Measurements from ENCODE around the gene TM4SF4.
"Not testable (repeated sequence)": the region's sequence is repeated elsewhere in the genome, so short reads cannot be mapped to it uniquely, and the experiment has no call there.

TM4SF4 gene

GRCh38 chr3:149474250-149474817, at the start of gene TM4SF4:
Gene TM4SF4 (plus strand): TSS chr3:149474697. CDS start chr3:149474878, 181 bp downstream.
- DNase-seq (ENCODE audit: low spot score): no peak

GRCh38 chr3:149424918-149425317, 49.6 kb upstream of the TM4SF4 start:
- DNase-seq (ENCODE audit: low spot score): no peak

- no peak for DNase-seq (ENCODE audit: low spot score)
Measured at GRCh38 chr3:149426325-149426724, 48.2 kb upstream of the TM4SF4 start.

- DNase-seq (ENCODE audit: low spot score): no peak
Measured at GRCh38 chr3:149428087-149428486, 46.4 kb upstream of the TM4SF4 start.

GRCh38 chr3:149430216-149430615, 44.3 kb upstream of the TM4SF4 start:
- DNase-seq (ENCODE audit: low spot score): no peak

GRCh38 chr3:149432149-149432548, 42.3 kb upstream of the TM4SF4 start:
- no peak for DNase-seq (ENCODE audit: low spot score)

GRCh38 chr3:149435996-149436885, 38.3 kb upstream of the TM4SF4 start:
- DNase-seq (ENCODE audit: low spot score): no peak

GRCh38 chr3:149437286-149437685, 37.2 kb upstream of the TM4SF4 start:
- no peak for DNase-seq (ENCODE audit: low spot score)

GRCh38 chr3:149437710-149438109, 36.8 kb upstream of the TM4SF4 start:
- no peak for DNase-seq (ENCODE audit: low spot score)

- no peak for DNase-seq (ENCODE audit: low spot score)
Measured at GRCh38 chr3:149438981-149439380, 35.5 kb upstream of the TM4SF4 start.

- no peak for DNase-seq (ENCODE audit: low spot score)
Measured at GRCh38 chr3:149441642-149442041, 32.9 kb upstream of the TM4SF4 start.

GRCh38 chr3:149442043-149442442, 32.5 kb upstream of the TM4SF4 start:
- no peak for DNase-seq (ENCODE audit: low spot score)

- no peak for DNase-seq (ENCODE audit: low spot score)
Measured at GRCh38 chr3:149442851-149443544, 31.5 kb upstream of the TM4SF4 start.

GRCh38 chr3:149443545-149443912, 31.0 kb upstream of the TM4SF4 start:
- no peak for DNase-seq (ENCODE audit: low spot score)

- DNase-seq (ENCODE audit: low spot score): not testable (repeated sequence)
Measured at GRCh38 chr3:149444867-149445266, 29.6 kb upstream of the TM4SF4 start.

- no peak for DNase-seq (ENCODE audit: low spot score)
Measured at GRCh38 chr3:149448331-149448831, 26.1 kb upstream of the TM4SF4 start.

GRCh38 chr3:149449182-149449581, 25.3 kb upstream of the TM4SF4 start:
- DNase-seq (ENCODE audit: low spot score): no peak

GRCh38 chr3:149449799-149450198, 24.7 kb upstream of the TM4SF4 start:
- no peak for DNase-seq (ENCODE audit: low spot score)

- DNase-seq (ENCODE audit: low spot score): no peak
Measured at GRCh38 chr3:149450281-149450680, 24.2 kb upstream of the TM4SF4 start.

GRCh38 chr3:149452036-149452435, 22.5 kb upstream of the TM4SF4 start:
- no peak for DNase-seq (ENCODE audit: low spot score)

GRCh38 chr3:149453140-149453805, 21.2 kb upstream of the TM4SF4 start:
- DNase-seq (ENCODE audit: low spot score): no peak

GRCh38 chr3:149454746-149455145, 19.8 kb upstream of the TM4SF4 start:
- no peak for DNase-seq (ENCODE audit: low spot score)

Data from CD4-positive, alpha-beta T cell treated with Interleukin-15 for 4 hours (primary cell).